Measurements from ENCODE around the gene PSTPIP1. TPM values are rescaled to one million over a fixed set of nuclear protein-coding genes. Genes with fewer than 3 reads are reported as not detected.

Gene PSTPIP1
- total RNA-seq, 4 donors from 2014 or later, result 2.9 to 8.9 (median 4.0) TPM

GRCh38 chr15:76994001-76994400 is 925 bp upstream of the PSTPIP1 start:
- TF ChIP-seq CTCF (IDR thresholded peaks at IDR 0.05), result no peak
- TF ChIP-seq POLR2A (IDR thresholded peaks at IDR 0.05), result no peak
- intact Hi-C loops (cut with DNase I; ENCODE audit: low total_unique reads), result no loop called here
- no peak for DNase-seq (ENCODE audit: low spot score in 2 of 2)
- H3K4me3 ChIP-seq (ENCODE audit: low read depth, poor library complexity, severe bottlenecking), result no peak overlapping the region
- 54 to 77% methylated on average over 7 to 8 of the region's 8 CpGs for WGBS, 2 donors

GRCh38 chr15:76994496-76994895 is 430 bp upstream of the PSTPIP1 start:
- 90 to 94% methylated on average over 6 of the region's 6 CpGs for WGBS, 2 donors
- no peak for DNase-seq (ENCODE audit: low spot score in 2 of 2)
- intact Hi-C loops (cut with DNase I; ENCODE audit: low total_unique reads), result no loop called here
- TF ChIP-seq POLR2A (IDR thresholded peaks at IDR 0.05) (no peak), CTCF (IDR thresholded peaks at IDR 0.05) (no peak)
- H3K4me3 ChIP-seq (ENCODE audit: low read depth, poor library complexity, severe bottlenecking), result no peak overlapping the region

- H3K4me3 ChIP-seq (ENCODE audit: low read depth, poor library complexity, severe bottlenecking), result no peak overlapping the region
- no peak for DNase-seq (ENCODE audit: low spot score in 2 of 2)
- TF ChIP-seq CTCF (IDR thresholded peaks at IDR 0.05), result no peak
- TF ChIP-seq POLR2A (IDR thresholded peaks at IDR 0.05), result no peak
- WGBS, 2 donors, result 40 to 52% methylated on average over 9 of the region's 9 CpGs
- intact Hi-C loops (cut with DNase I; ENCODE audit: low total_unique reads), result loop anchor here (5.0 kb wide), 1 partner anchor 981 kb away; no protein-coding TSS in a partner anchor
These were observed 1.2 kb downstream of the PSTPIP1 start for GRCh38 chr15:76996076-76996525.

GRCh38 chr15:76996526-76997401 is 1.8 kb downstream of the PSTPIP1 start:
- no peak overlapping the region for H3K4me3 ChIP-seq (ENCODE audit: low read depth, poor library complexity, severe bottlenecking)
- no peak for DNase-seq (ENCODE audit: low spot score in 2 of 2)
- TF ChIP-seq CTCF (IDR thresholded peaks at IDR 0.05), result no peak
- TF ChIP-seq POLR2A (IDR thresholded peaks at IDR 0.05), result no peak
- intact Hi-C loops (cut with DNase I; ENCODE audit: low total_unique reads), result loop anchor here (5.0 kb wide), 1 partner anchor 981 kb away; no protein-coding TSS in a partner anchor
- whole genome bisulfite sequencing, 2 donors, result 57 to 61% methylated on average over 13 to 14 of the region's 14 CpGs

- intact Hi-C loops (cut with DNase I; ENCODE audit: low total_unique reads), result loop anchor here (5.0 kb wide), 1 partner anchor 979 kb away; no protein-coding TSS in a partner anchor
- WGBS, 2 donors, result 79 to 80% methylated on average over 8 of the region's 8 CpGs
These were observed 3.8 kb downstream of the PSTPIP1 start for GRCh38 chr15:76998663-76999285.

More at GRCh38 chr15:76998663-76999285, 3.8 kb downstream of the PSTPIP1 start:
- no peak for DNase-seq (ENCODE audit: low spot score in 2 of 2)
- no peak overlapping the region for H3K4me3 ChIP-seq (ENCODE audit: low read depth, poor library complexity, severe bottlenecking)
- TF ChIP-seq POLR2A (IDR thresholded peaks at IDR 0.05) (no peak), CTCF (IDR thresholded peaks at IDR 0.05) (no peak)

Data from lower leg skin (tissue), 4 donors.